ENCODE data around the gene CNTN1. TPM values are rescaled to one million over a fixed set of nuclear protein-coding genes. Genes with fewer than 3 reads are reported as not detected.

CNTN1 gene
- total and polyA plus RNA-seq, 2 of the 4 experiments (the other 2 are of a cell fraction) = 0.10 to 0.18 TPM

- Histone ChIP-seq H3K27ac (ENCODE audit: insufficient read depth, low read length) (no peak overlapping the region), H3K23ac (ENCODE audit: low read depth, low read length) (no peak overlapping the region), H4K91ac (ENCODE audit: insufficient read depth, low read depth, low read length) (no peak overlapping the region), H3K9me3 (ENCODE audit: control insufficient read depth, insufficient read depth, low read length) (no peaks in the 10 kb centered on the region), H2AK5ac (ENCODE audit: low read depth, low read length) (no peak overlapping the region), H3K4ac (ENCODE audit: low read depth, low read length) (no peak overlapping the region), H3K4me2 (ENCODE audit: low read depth, low read length) (no peak overlapping the region), H2AFZ (replicated peaks; ENCODE audit: low read length, poor library complexity) (no peak overlapping the region), H2AK9ac (replicated peaks; ENCODE audit: low read depth, low read length, poor library complexity) (no peak overlapping the region), H3K9ac (ENCODE audit: low read depth, low read length) (no peak overlapping the region), H2BK20ac (ENCODE audit: low read depth, low read length) (no peak overlapping the region), H3K18ac (ENCODE audit: low read depth, low read length) (no peak overlapping the region), H4K5ac (ENCODE audit: low read depth, low read length) (no peak overlapping the region), H3K4me3 (ENCODE audit: insufficient read depth, low read depth, low read length) (no peak overlapping the region), H2BK120ac (ENCODE audit: low read depth, low read length) (no peak overlapping the region), H3K56ac (ENCODE audit: extremely low read depth, insufficient read depth, low read length) (no peak overlapping the region), H4K20me1 (ENCODE audit: insufficient read depth, low read length) (no peaks in the 10 kb centered on the region), H3K36me3 (ENCODE audit: control insufficient read depth, insufficient read depth, low read length) (no peaks in the 10 kb centered on the region), H2BK15ac (ENCODE audit: low read depth, low read length) (no peak overlapping the region), H3K79me1 (ENCODE audit: low read depth in 1 of 2, low read length in 2 of 2) (no peaks in the 10 kb centered on the region), H4K8ac (ENCODE audit: low read depth in 2 of 2, low read length in 2 of 2) (no peak overlapping the region), H3K27me3 (ENCODE audit: control insufficient read depth, insufficient read depth, low read length) (no peaks in the 10 kb centered on the region), H3K14ac (replicated peaks; ENCODE audit: low read depth, low read length) (no peak overlapping the region), H3K4me1 (ENCODE audit: control insufficient read depth, insufficient read depth, low read length) (no peaks in the 10 kb centered on the region), H3K9me1 (ENCODE audit: insufficient read depth, low read length) (no peaks in the 10 kb centered on the region), H2BK5ac (ENCODE audit: low read depth, low read length, poor library complexity, severe bottlenecking) (no peak overlapping the region)
- no peak for DNase-seq
- ATAC-seq (ENCODE audit: low read depth) = no peak
- TF ChIP-seq POLR2A (IDR thresholded peaks at IDR 0.05; ENCODE audit: low read depth, low read length) (no peak), RFX5 (IDR thresholded peaks at IDR 0.05; ENCODE audit: low read depth, low read length) (no peak), RCOR1 (IDR thresholded peaks at IDR 0.05; ENCODE audit: insufficient replicate concordance, low read length) (no peak), MAFK (IDR thresholded peaks at IDR 0.05; ENCODE audit: low read depth, low read length) (no peak), SMC3 (IDR thresholded peaks at IDR 0.05; ENCODE audit: low read depth, low read length) (no peak), MXI1 (IDR thresholded peaks at IDR 0.05; ENCODE audit: borderline replicate concordance, low read depth, low read length) (no peak), RAD21 (IDR thresholded peaks at IDR 0.05; ENCODE audit: low read length) (no peak), CHD1 (IDR thresholded peaks at IDR 0.05; ENCODE audit: low read depth, low read length) (no peak), FOS (IDR thresholded peaks at IDR 0.05; ENCODE audit: low read depth, low read length) (no peak), CEBPB (IDR thresholded peaks at IDR 0.05; ENCODE audit: low read depth, low read length) (no peak), NFE2L2 (IDR thresholded peaks at IDR 0.05; ENCODE audit: low read depth, low read length) (no peak), CTCF (conservative IDR thresholded peaks at IDR 0.05; ENCODE audit: low read depth, low read length) (no peak), MAZ (IDR thresholded peaks at IDR 0.05; ENCODE audit: borderline replicate concordance, low read depth, low read length) (no peak), BHLHE40 (IDR thresholded peaks at IDR 0.05; ENCODE audit: low read depth, low read length) (no peak)
- TF ChIP-seq, protein P1, sequence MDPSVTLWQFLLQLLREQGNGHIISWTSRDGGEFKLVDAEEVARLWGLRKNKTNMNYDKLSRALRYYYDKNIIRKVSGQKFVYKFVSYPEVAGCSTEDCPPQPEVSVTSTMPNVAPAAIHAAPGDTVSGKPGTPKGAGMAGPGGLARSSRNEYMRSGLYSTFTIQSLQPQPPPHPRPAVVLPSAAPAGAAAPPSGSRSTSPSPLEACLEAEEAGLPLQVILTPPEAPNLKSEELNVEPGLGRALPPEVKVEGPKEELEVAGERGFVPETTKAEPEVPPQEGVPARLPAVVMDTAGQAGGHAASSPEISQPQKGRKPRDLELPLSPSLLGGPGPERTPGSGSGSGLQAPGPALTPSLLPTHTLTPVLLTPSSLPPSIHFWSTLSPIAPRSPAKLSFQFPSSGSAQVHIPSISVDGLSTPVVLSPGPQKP (IDR thresholded peaks at IDR 0.05; ENCODE audit: borderline replicate concordance, low read depth, low read length) = no peak
- TF ChIP-seq, protein P2, sequence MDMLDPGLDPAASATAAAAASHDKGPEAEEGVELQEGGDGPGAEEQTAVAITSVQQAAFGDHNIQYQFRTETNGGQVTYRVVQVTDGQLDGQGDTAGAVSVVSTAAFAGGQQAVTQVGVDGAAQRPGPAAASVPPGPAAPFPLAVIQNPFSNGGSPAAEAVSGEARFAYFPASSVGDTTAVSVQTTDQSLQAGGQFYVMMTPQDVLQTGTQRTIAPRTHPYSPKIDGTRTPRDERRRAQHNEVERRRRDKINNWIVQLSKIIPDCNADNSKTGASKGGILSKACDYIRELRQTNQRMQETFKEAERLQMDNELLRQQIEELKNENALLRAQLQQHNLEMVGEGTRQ (IDR thresholded peaks at IDR 0.05; ENCODE audit: low read depth, low read length) = no peak
- no TSS peak for BruUV-seq (replicated peaks)
- POLR2A ChIA-PET (ENCODE audit: unreplicated experiment) = no interaction called here
- dilution Hi-C loops (cut with HindIII; ENCODE audit: low sequenced_read_pairs, unreplicated experiment) = no loop called here
- in situ Hi-C loops (cut with MboI; ENCODE audit: low sequenced_read_pairs) = no loop called here
- CTCF ChIA-PET = no interaction called here
- no CpG with 5 or more reads among the region's 2 CpGs for WGBS, 2 experiments (ENCODE audit: extremely low coverage in 2 of 2, insufficient read length in 1 of 2)
- intact Hi-C loops (cut with micrococcal nuclease) = no loop called here
Observed at GRCh38 chr12:40775661-40776060, 83.4 kb downstream of the CNTN1 start.

Data from IMR-90 (cell line).